Activated CD4-positive, alpha-beta memory T cell treated with anti-CD3 and anti-CD28 coated beads for 36 hours (primary cell): ENCODE results near the gene PDK1. TPM values are rescaled to one million over a fixed set of nuclear protein-coding genes. Genes with fewer than 3 reads are reported as not detected.
"Not testable (repeated sequence)": the region's sequence is repeated elsewhere in the genome, so short reads cannot be mapped to it uniquely, and the experiment has no call there.

Source experiments
- CTCF ChIA-PET: fragments of 350-600 bp; sonication (Branson Sonifier 250); formaldehyde crosslinking; loops from one replicate; lab custom pipeline; 2021; ENCODE audit warnings: antibody characterized with exemption, inconsistent platforms; lab: Charles Lee
- POLR2A ChIA-PET: fragments of 350-600 bp; sonication (Branson Sonifier 250); formaldehyde crosslinking; loops from one replicate; lab custom pipeline; 2021; ENCODE audit warnings: antibody characterized with exemption; lab: Charles Lee
- DNase-seq: peaks from one replicate; pipeline ENCODE4 v3.0.0-alpha.2; 2020
- H3K27ac Mint-ChIP-seq: one replicate; pipeline ENCODE4 v1.8.0; 2021; ENCODE audit warnings: mixed read lengths
- H3K27me3 Mint-ChIP-seq: one replicate; pipeline ENCODE4 v1.8.0; 2021; ENCODE audit warnings: mixed read lengths
- H3K36me3 Mint-ChIP-seq: one replicate; pipeline ENCODE4 v1.8.0; 2021; ENCODE audit warnings: mixed read lengths
- H3K4me1 Mint-ChIP-seq: one replicate; pipeline ENCODE4 v1.8.0; 2021; ENCODE audit warnings: low read depth, mixed read lengths
- H3K4me3 Mint-ChIP-seq: one replicate; pipeline ENCODE4 v1.8.0; 2021; ENCODE audit warnings: mild to moderate bottlenecking, mixed read lengths
- H3K9me3 Mint-ChIP-seq: one replicate; pipeline ENCODE4 v1.8.0; 2021; ENCODE audit warnings: mixed read lengths
- intact Hi-C: fragments of 100-400 bp; cut with micrococcal nuclease; formaldehyde crosslinking; loops from one replicate; pipeline ENCODE4 v1.15.1; 2023
- total RNA-seq, 2 experiments: library from RNA; stranded (reverse); gene quantifications; one replicate each; pipeline ENCODE4 v1.2.3, GENCODE V29; 2021

PDK1 gene
- total RNA-seq, 2 experiments from 2014 or later: 24.7 to 31.6 TPM

GRCh38 chr2:172578054-172578453 is 22.2 kb downstream of the PDK1 start:
- ChIA-PET CTCF (no interaction called here), POLR2A (no interaction called here)
- H3K9me3 Mint-ChIP-seq: peaks cover 40% of the 10 kb centered on the region
- H3K4me1 Mint-ChIP-seq: peaks cover 10% of the 10 kb centered on the region
- H3K4me3 Mint-ChIP-seq: no peak overlapping the region
- peaks cover 75% of the 10 kb centered on the region for H3K36me3 Mint-ChIP-seq
- DNase-seq: no peak
- no peak overlapping the region for H3K27ac Mint-ChIP-seq
- H3K27me3 Mint-ChIP-seq: no peaks in the 10 kb centered on the region
- intact Hi-C loops: no loop called here

- Mint-ChIP-seq H3K9me3 (peaks cover 39% of the 10 kb centered on the region), H3K27ac (no peak overlapping the region), H3K4me1 (peaks cover 13% of the 10 kb centered on the region), H3K4me3 (no peak overlapping the region), H3K27me3 (no peaks in the 10 kb centered on the region), H3K36me3 (peaks cover 69% of the 10 kb centered on the region)
- no peak for DNase-seq
- intact Hi-C loops: no loop called here
- ChIA-PET POLR2A (no interaction called here), CTCF (no interaction called here)
These were observed 23.1 kb downstream of the PDK1 start for GRCh38 chr2:172578860-172579512.

- H3K36me3 Mint-ChIP-seq: peaks cover 58% of the 10 kb centered on the region
- H3K27me3 Mint-ChIP-seq: no peaks in the 10 kb centered on the region
- peaks cover 26% of the 10 kb centered on the region for H3K9me3 Mint-ChIP-seq
- POLR2A ChIA-PET: no interaction called here
- H3K4me3 Mint-ChIP-seq: no peak overlapping the region
- H3K4me1 Mint-ChIP-seq: peaks cover 15% of the 10 kb centered on the region
- intact Hi-C loops: no loop called here
- no peak overlapping the region for H3K27ac Mint-ChIP-seq
- DNase-seq: no peak
- CTCF ChIA-PET: interaction anchor here (0.6 to 1.5 kb wide), 4 partner anchors 14 to 1302 kb away, joined by 3 to 8 read pairs (median 4); no protein-coding TSS in a partner anchor
These were observed 24.7 kb downstream of the PDK1 start for GRCh38 chr2:172580544-172580943.

GRCh38 chr2:172582656-172583055 is 26.8 kb downstream of the PDK1 start:
- Mint-ChIP-seq H3K27ac (no peak overlapping the region), H3K4me3 (no peak overlapping the region), H3K4me1 (peaks cover 31% of the 10 kb centered on the region), H3K27me3 (peaks cover 1% of the 10 kb centered on the region), H3K36me3 (peaks cover 66% of the 10 kb centered on the region), H3K9me3 (peaks cover 12% of the 10 kb centered on the region)
- intact Hi-C loops: no loop called here
- CTCF ChIA-PET: interaction anchor here (1.3 kb wide), 1 partner anchor 12 kb away, joined by 4 read pairs; no protein-coding TSS in a partner anchor
- no peak for DNase-seq
- POLR2A ChIA-PET: no interaction called here

GRCh38 chr2:172586245-172586891 is 30.5 kb downstream of the PDK1 start:
- DNase-seq: no peak
- H3K36me3 Mint-ChIP-seq: peaks cover 72% of the 10 kb centered on the region
- peak overlapping the region; percentile 6 for H3K27ac Mint-ChIP-seq
- H3K4me3 Mint-ChIP-seq: no peak overlapping the region
- intact Hi-C loops: no loop called here
- ChIA-PET CTCF (no interaction called here), POLR2A (interaction anchor here (0.6 kb wide), 1 partner anchor 1037 kb away, joined by 3 read pairs; no protein-coding TSS in a partner anchor)
- no peaks in the 10 kb centered on the region for H3K9me3 Mint-ChIP-seq
- H3K4me1 Mint-ChIP-seq: peaks cover 29% of the 10 kb centered on the region
- H3K27me3 Mint-ChIP-seq: peaks cover 1% of the 10 kb centered on the region

GRCh38 chr2:172587231-172587630 is 31.3 kb downstream of the PDK1 start:
- peaks cover 65% of the 10 kb centered on the region for H3K36me3 Mint-ChIP-seq
- CTCF ChIA-PET, DNase-seq, H3K4me3 Mint-ChIP-seq, intact Hi-C loops, H3K27me3 Mint-ChIP-seq, H3K27ac Mint-ChIP-seq, POLR2A ChIA-PET, H3K9me3 Mint-ChIP-seq: not testable (repeated sequence)
- H3K4me1 Mint-ChIP-seq: peaks cover 29% of the 10 kb centered on the region

GRCh38 chr2:172588931-172589330 is 33.0 kb downstream of the PDK1 start:
- POLR2A ChIA-PET: no interaction called here
- CTCF ChIA-PET: interaction anchor here (1.2 to 1.6 kb wide), 2 partner anchors 9 to 121 kb away, joined by 4 read pairs; no protein-coding TSS in a partner anchor
- Mint-ChIP-seq H3K27ac (no peak overlapping the region), H3K9me3 (no peaks in the 10 kb centered on the region), H3K4me3 (no peak overlapping the region), H3K36me3 (peaks cover 63% of the 10 kb centered on the region), H3K4me1 (peaks cover 27% of the 10 kb centered on the region), H3K27me3 (peaks cover 1% of the 10 kb centered on the region)
- intact Hi-C loops: no loop called here
- no peak for DNase-seq

- H3K27me3 Mint-ChIP-seq, H3K4me3 Mint-ChIP-seq, intact Hi-C loops, H3K27ac Mint-ChIP-seq, DNase-seq, H3K9me3 Mint-ChIP-seq, POLR2A ChIA-PET: not testable (repeated sequence)
- Mint-ChIP-seq H3K4me1 (peaks cover 17% of the 10 kb centered on the region), H3K36me3 (peaks cover 65% of the 10 kb centered on the region)
- CTCF ChIA-PET: interaction anchor here (1.1 kb wide), 1 partner anchor 119 kb away, joined by 4 read pairs; no protein-coding TSS in a partner anchor
These were observed 35.5 kb downstream of the PDK1 start for GRCh38 chr2:172591386-172591785.

GRCh38 chr2:172592190-172592589 is 36.3 kb downstream of the PDK1 start:
- intact Hi-C loops: loop anchor here (2.0 kb wide), 1 partner anchor 119 kb away; no protein-coding TSS in a partner anchor
- H3K4me3 Mint-ChIP-seq, POLR2A ChIA-PET, H3K27ac Mint-ChIP-seq, H3K27me3 Mint-ChIP-seq, DNase-seq, H3K9me3 Mint-ChIP-seq, H3K4me1 Mint-ChIP-seq: not testable (repeated sequence)
- H3K36me3 Mint-ChIP-seq: peaks cover 62% of the 10 kb centered on the region
- CTCF ChIA-PET: interaction anchor here (3.1 to 3.5 kb wide), 2 partner anchors 82 to 118 kb away, joined by 12 to 19 read pairs; no protein-coding TSS in a partner anchor

GRCh38 chr2:172596776-172597175 is 40.9 kb downstream of the PDK1 start:
- ChIA-PET CTCF (interaction anchor here (2.0 to 3.1 kb wide), 2 partner anchors 16 to 113 kb away, joined by 5 to 14 read pairs; no protein-coding TSS in a partner anchor), POLR2A (no interaction called here)
- no peak overlapping the region for H3K4me3 Mint-ChIP-seq
- H3K27me3 Mint-ChIP-seq: no peaks in the 10 kb centered on the region
- H3K27ac Mint-ChIP-seq: no peak overlapping the region
- H3K4me1 Mint-ChIP-seq: peaks cover 1% of the 10 kb centered on the region
- H3K36me3 Mint-ChIP-seq: peaks cover 36% of the 10 kb centered on the region
- DNase-seq: no peak
- intact Hi-C loops: no loop called here
- H3K9me3 Mint-ChIP-seq: no peaks in the 10 kb centered on the region

GRCh38 chr2:172597176-172597842 is 41.4 kb downstream of the PDK1 start:
- H3K4me1 Mint-ChIP-seq: peaks cover 1% of the 10 kb centered on the region
- POLR2A ChIA-PET: no interaction called here
- no peak overlapping the region for H3K4me3 Mint-ChIP-seq
- H3K27me3 Mint-ChIP-seq: no peaks in the 10 kb centered on the region
- intact Hi-C loops: no loop called here
- H3K36me3 Mint-ChIP-seq: peaks cover 40% of the 10 kb centered on the region
- no peaks in the 10 kb centered on the region for H3K9me3 Mint-ChIP-seq
- no peak for DNase-seq
- CTCF ChIA-PET: interaction anchor here (3.1 kb wide), 1 partner anchor 113 kb away, joined by 14 read pairs; no protein-coding TSS in a partner anchor
- no peak overlapping the region for H3K27ac Mint-ChIP-seq

- Mint-ChIP-seq H3K27ac (no peak overlapping the region), H3K4me1 (peaks cover 1% of the 10 kb centered on the region), H3K36me3 (peaks cover 49% of the 10 kb centered on the region), H3K4me3 (no peak overlapping the region), H3K27me3 (no peaks in the 10 kb centered on the region), H3K9me3 (no peaks in the 10 kb centered on the region)
- POLR2A ChIA-PET: no interaction called here
- DNase-seq: no peak
- CTCF ChIA-PET: no interaction called here
- intact Hi-C loops: no loop called here
These were observed 44.1 kb downstream of the PDK1 start for GRCh38 chr2:172599947-172600346.
